HL-60 (cell line): Measurements from ENCODE around the gene DNAAF3.

ENCODE experiments used
- GABPA ChIP-seq: IDR thresholded peaks from 2 replicates; pipeline ENCODE4 v1.6.1; 2012; ENCODE audit warnings: low read depth
- POLR2AphosphoS5 ChIP-seq: IDR thresholded peaks from 2 replicates; pipeline ENCODE4 v1.6.1; 2012; ENCODE audit warnings: low read depth
- REST ChIP-seq: IDR thresholded peaks from 2 replicates; pipeline ENCODE4 v1.6.1; 2012; ENCODE audit warnings: low read depth; ENCODE audit not compliant: insufficient replicate concordance
- SPI1 ChIP-seq: IDR thresholded peaks from 2 replicates; pipeline ENCODE4 v1.6.1; 2012; ENCODE audit warnings: low read depth, mild to moderate bottlenecking, borderline replicate concordance
- TF ChIP-seq, protein P1 (sequence below): IDR thresholded peaks from one replicate; pipeline ENCODE4 v1.5.1; 2011; ENCODE audit warnings: low read length, control low read depth, inconsistent platforms; ENCODE audit not compliant: insufficient read depth

DNA sequence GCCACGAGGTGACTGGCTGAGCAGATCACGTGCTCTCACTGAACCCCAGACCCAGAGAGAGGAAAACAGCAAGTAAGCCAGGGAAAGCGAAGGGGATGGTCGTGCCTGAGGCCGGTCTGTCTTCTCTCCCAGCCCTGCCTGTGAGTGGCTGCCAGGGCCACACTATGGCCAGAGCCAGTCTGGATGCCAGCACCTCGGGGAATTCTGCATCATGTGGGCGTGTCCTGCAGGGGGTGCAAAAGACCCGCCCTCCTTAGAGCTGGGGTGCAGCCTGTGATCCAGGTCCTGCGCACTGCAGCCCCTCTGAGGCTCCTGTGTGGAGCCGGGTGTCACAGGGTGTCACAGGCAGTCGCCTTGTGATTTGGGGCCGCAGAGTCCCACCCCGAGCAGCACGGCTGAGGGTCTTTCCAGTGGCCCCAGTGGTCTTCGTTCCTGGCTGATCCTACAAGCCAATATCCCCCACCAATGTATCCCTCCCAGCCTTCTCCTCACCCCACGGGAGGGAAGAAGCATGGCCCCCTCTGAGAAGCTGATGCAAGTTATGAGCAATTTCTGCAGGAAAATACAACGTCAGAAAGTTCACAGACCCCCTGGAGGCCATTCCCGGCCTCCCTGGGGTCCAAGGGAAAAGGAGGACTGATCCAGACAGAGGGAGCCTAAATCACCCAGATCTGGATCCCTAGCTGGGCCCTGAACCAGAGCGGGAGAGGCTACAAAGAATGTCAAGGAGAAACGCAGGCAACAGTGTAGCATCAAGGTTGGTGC lies 56.7 kb downstream of the DNAAF3 start:
- TF ChIP-seq, protein P1, sequence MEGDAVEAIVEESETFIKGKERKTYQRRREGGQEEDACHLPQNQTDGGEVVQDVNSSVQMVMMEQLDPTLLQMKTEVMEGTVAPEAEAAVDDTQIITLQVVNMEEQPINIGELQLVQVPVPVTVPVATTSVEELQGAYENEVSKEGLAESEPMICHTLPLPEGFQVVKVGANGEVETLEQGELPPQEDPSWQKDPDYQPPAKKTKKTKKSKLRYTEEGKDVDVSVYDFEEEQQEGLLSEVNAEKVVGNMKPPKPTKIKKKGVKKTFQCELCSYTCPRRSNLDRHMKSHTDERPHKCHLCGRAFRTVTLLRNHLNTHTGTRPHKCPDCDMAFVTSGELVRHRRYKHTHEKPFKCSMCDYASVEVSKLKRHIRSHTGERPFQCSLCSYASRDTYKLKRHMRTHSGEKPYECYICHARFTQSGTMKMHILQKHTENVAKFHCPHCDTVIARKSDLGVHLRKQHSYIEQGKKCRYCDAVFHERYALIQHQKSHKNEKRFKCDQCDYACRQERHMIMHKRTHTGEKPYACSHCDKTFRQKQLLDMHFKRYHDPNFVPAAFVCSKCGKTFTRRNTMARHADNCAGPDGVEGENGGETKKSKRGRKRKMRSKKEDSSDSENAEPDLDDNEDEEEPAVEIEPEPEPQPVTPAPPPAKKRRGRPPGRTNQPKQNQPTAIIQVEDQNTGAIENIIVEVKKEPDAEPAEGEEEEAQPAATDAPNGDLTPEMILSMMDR, result no peak
- TF ChIP-seq POLR2AphosphoS5, result no peak
- TF ChIP-seq GABPA, result no peak
- TF ChIP-seq REST, result no peak
- no peak for TF ChIP-seq SPI1
